ENCODE data around the gene SORBS2. TPM values are rescaled to one million over a fixed set of nuclear protein-coding genes. Genes with fewer than 3 reads are reported as not detected.

Gene SORBS2
- total RNA-seq, 2 donors from 2014 or later = 7.0 to 13.8 TPM

DNA sequence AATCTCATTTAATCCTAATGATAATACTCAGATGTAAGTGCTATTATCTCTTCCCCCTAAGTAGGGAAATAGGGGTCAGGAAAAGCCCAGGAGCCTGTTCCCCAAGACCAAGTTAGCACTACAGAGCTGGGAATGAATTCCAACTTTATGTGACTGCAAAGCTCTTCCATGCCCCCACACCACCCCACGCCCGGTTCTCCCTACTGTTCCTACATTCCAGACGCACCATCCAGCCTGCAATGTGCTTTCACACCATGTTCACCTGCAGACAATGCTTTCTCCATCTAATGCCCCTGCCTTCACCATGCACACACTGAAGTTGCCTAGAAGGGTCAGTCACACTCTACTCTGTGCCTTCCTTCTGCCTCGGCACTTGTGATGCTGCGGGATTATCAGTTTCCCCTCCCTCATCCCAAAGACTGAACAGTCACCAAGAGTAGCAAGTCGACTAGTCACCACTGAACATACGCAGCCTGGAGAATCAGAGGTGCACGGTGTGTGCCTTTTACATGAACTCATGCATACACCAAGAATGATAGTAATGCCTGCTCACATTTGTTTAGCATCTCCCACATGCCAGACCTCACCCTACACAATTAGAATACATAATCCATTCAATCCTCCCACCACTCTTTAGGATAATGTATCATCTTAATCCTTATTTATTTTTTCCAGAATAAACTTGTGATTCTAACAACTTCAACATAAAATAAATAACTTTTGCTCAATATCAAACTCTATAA lies 14.2 kb downstream of the SORBS2 start:
- Histone ChIP-seq H3K4me1 (ENCODE audit: control insufficient read depth, insufficient read depth, low read length) (no peaks in the 10 kb centered on the region), H3K27me3 (ENCODE audit: control insufficient read depth, insufficient read depth, low read length, poor library complexity, severe bottlenecking) (no peaks in the 10 kb centered on the region), H3K36me3 (ENCODE audit: control insufficient read depth, insufficient read depth, low read length) (no peaks in the 10 kb centered on the region), H3K9ac (ENCODE audit: extremely low read depth, low read length, poor library complexity, severe bottlenecking) (no peak overlapping the region), H3K9me3 (ENCODE audit: control insufficient read depth, low read length) (no peaks in the 10 kb centered on the region), H3K27ac (ENCODE audit: low read depth, low read length) (no peak overlapping the region), H3K4me3 (ENCODE audit: low read length) (no peak overlapping the region)
- Mint-ChIP-seq H3K36me3 (ENCODE audit: low read depth) (no peaks in the 10 kb centered on the region), H3K4me3 (no peak overlapping the region), H3K27me3 (ENCODE audit: insufficient read depth) (peaks cover 3% of the 10 kb centered on the region), H3K27ac (no peak overlapping the region), H3K9me3 (no peaks in the 10 kb centered on the region), H3K4me1 (peaks cover 4% of the 10 kb centered on the region)
- TF ChIP-seq, protein P1, sequence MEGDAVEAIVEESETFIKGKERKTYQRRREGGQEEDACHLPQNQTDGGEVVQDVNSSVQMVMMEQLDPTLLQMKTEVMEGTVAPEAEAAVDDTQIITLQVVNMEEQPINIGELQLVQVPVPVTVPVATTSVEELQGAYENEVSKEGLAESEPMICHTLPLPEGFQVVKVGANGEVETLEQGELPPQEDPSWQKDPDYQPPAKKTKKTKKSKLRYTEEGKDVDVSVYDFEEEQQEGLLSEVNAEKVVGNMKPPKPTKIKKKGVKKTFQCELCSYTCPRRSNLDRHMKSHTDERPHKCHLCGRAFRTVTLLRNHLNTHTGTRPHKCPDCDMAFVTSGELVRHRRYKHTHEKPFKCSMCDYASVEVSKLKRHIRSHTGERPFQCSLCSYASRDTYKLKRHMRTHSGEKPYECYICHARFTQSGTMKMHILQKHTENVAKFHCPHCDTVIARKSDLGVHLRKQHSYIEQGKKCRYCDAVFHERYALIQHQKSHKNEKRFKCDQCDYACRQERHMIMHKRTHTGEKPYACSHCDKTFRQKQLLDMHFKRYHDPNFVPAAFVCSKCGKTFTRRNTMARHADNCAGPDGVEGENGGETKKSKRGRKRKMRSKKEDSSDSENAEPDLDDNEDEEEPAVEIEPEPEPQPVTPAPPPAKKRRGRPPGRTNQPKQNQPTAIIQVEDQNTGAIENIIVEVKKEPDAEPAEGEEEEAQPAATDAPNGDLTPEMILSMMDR (conservative IDR thresholded peaks at IDR 0.05) = no peak
- no peak for DNase-seq
- 76 to 79% methylated on average over 5 to 8 of the region's 8 CpGs for WGBS, 2 experiments (ENCODE audit: insufficient coverage in 1 of 2, insufficient read length in 1 of 2)

- no peak overlapping the region for H3K4me3 Mint-ChIP-seq
- Histone ChIP-seq H3K9me3 (ENCODE audit: control insufficient read depth, low read length) (no peaks in the 10 kb centered on the region), H3K27ac (ENCODE audit: low read depth, low read length) (no peak overlapping the region), H3K36me3 (ENCODE audit: control insufficient read depth, insufficient read depth, low read length) (no peaks in the 10 kb centered on the region), H3K4me1 (ENCODE audit: control insufficient read depth, insufficient read depth, low read length) (no peaks in the 10 kb centered on the region), H3K9ac (ENCODE audit: extremely low read depth, low read length, poor library complexity, severe bottlenecking) (no peak overlapping the region), H3K27me3 (ENCODE audit: control insufficient read depth, insufficient read depth, low read length, poor library complexity, severe bottlenecking) (no peaks in the 10 kb centered on the region), H3K4me3 (ENCODE audit: low read length) (no peak overlapping the region)
- H3K27me3 Mint-ChIP-seq (ENCODE audit: insufficient read depth) = peaks cover 3% of the 10 kb centered on the region
- TF ChIP-seq, protein P1 (conservative IDR thresholded peaks at IDR 0.05) = no peak
- no peak overlapping the region for H3K27ac Mint-ChIP-seq
- H3K4me1 Mint-ChIP-seq = peaks cover 4% of the 10 kb centered on the region
- DNase-seq = no peak
- H3K36me3 Mint-ChIP-seq (ENCODE audit: low read depth) = no peaks in the 10 kb centered on the region
- WGBS, 2 experiments (ENCODE audit: insufficient coverage in 1 of 2, insufficient read length in 1 of 2) = 85 to 90% methylated on average over 14 of the region's 14 CpGs
- no peaks in the 10 kb centered on the region for H3K9me3 Mint-ChIP-seq
Measured at GRCh38 chr4:185797018-185797417, 15.0 kb downstream of the SORBS2 start.

GRCh38 chr4:185796176-185796575 lies 15.8 kb downstream of the SORBS2 start:
- Mint-ChIP-seq H3K9me3 (no peaks in the 10 kb centered on the region), H3K27me3 (ENCODE audit: insufficient read depth) (peaks cover 3% of the 10 kb centered on the region), H3K4me1 (peaks cover 4% of the 10 kb centered on the region), H3K4me3 (no peak overlapping the region), H3K36me3 (ENCODE audit: low read depth) (no peaks in the 10 kb centered on the region), H3K27ac (no peak overlapping the region)
- WGBS, 2 experiments (ENCODE audit: insufficient coverage in 1 of 2, insufficient read length in 1 of 2) = 91 to 96% methylated on average over 4 to 11 of the region's 11 CpGs
- no peaks in the 10 kb centered on the region for H3K4me1 ChIP-seq (ENCODE audit: control insufficient read depth, insufficient read depth, low read length)
- H3K27me3 ChIP-seq (ENCODE audit: control insufficient read depth, insufficient read depth, low read length, poor library complexity, severe bottlenecking) = no peaks in the 10 kb centered on the region
- DNase-seq = no peak
- H3K36me3 ChIP-seq (ENCODE audit: control insufficient read depth, insufficient read depth, low read length) = no peaks in the 10 kb centered on the region
- H3K4me3 ChIP-seq (ENCODE audit: low read length) = no peak overlapping the region
- no peak overlapping the region for H3K9ac ChIP-seq (ENCODE audit: extremely low read depth, low read length, poor library complexity, severe bottlenecking)
- H3K9me3 ChIP-seq (ENCODE audit: control insufficient read depth, low read length) = no peaks in the 10 kb centered on the region
- TF ChIP-seq, protein P1 (conservative IDR thresholded peaks at IDR 0.05) = no peak
- no peak overlapping the region for H3K27ac ChIP-seq (ENCODE audit: low read depth, low read length)

Measured in endodermal cell (in vitro differentiated cells).